HG02759 (cell line): ENCODE results near the gene LLGL2.
"Not testable (repeated sequence)": the region's sequence is repeated elsewhere in the genome, so short reads cannot be mapped to it uniquely, and the experiment has no call there.

Source experiments
- ATAC-seq: cut with Tn5 transposase; IDR thresholded peaks from one replicate; pipeline ENCODE4 v1.9.1; 2021; ENCODE audit warnings: mild to moderate bottlenecking, moderate library complexity; ENCODE audit not compliant: unreplicated experiment

LLGL2 gene

GRCh38 chr17:75518983-75519537, 6.4 kb upstream of the LLGL2 start:
- no peak for ATAC-seq

- ATAC-seq: not testable (repeated sequence)
Measured at GRCh38 chr17:75520413-75520812, 5.1 kb upstream of the LLGL2 start.

- no peak for ATAC-seq
Measured at GRCh38 chr17:75521290-75521689, 4.2 kb upstream of the LLGL2 start.

- no peak for ATAC-seq
Measured at GRCh38 chr17:75521951-75522727, 3.4 kb upstream of the LLGL2 start.

GRCh38 chr17:75523647-75524046, 1.9 kb upstream of the LLGL2 start:
- no peak for ATAC-seq

GRCh38 chr17:75524269-75524969, 1.1 kb upstream of the LLGL2 start:
- ATAC-seq: no peak

GRCh38 chr17:75525806-75526554, 483 bp downstream of the LLGL2 start:
- ATAC-seq: peak; percentile 9

- no peak for ATAC-seq
Measured at GRCh38 chr17:75526555-75527270, 1.2 kb downstream of the LLGL2 start.

- ATAC-seq: no peak
Measured at GRCh38 chr17:75530837-75531720, 5.6 kb downstream of the LLGL2 start.

- ATAC-seq: no peak
Measured at GRCh38 chr17:75531721-75532072, 6.2 kb downstream of the LLGL2 start.

- ATAC-seq: no peak
Measured at GRCh38 chr17:75535119-75535537, 9.6 kb downstream of the LLGL2 start.

GRCh38 chr17:75535871-75536270, 10.4 kb downstream of the LLGL2 start:
- ATAC-seq: no peak

GRCh38 chr17:75536366-75536765, 10.9 kb downstream of the LLGL2 start:
- ATAC-seq: no peak

GRCh38 chr17:75539967-75540729, 14.7 kb downstream of the LLGL2 start:
- ATAC-seq: no peak

GRCh38 chr17:75540923-75541503, 15.5 kb downstream of the LLGL2 start:
- no peak for ATAC-seq

GRCh38 chr17:75542229-75542628, 16.7 kb downstream of the LLGL2 start:
- ATAC-seq: no peak

GRCh38 chr17:75542728-75543336, 17.3 kb downstream of the LLGL2 start:
- ATAC-seq: no peak

- ATAC-seq: no peak
Measured at GRCh38 chr17:75544250-75544649, 18.8 kb downstream of the LLGL2 start.
